Natural killer cell (primary cell): ENCODE data around the gene CAPN15. TPM values are rescaled to one million over a fixed set of nuclear protein-coding genes. Genes with fewer than 3 reads are reported as not detected.

ENCODE experiments used
- ATAC-seq, 3 donors: fragments of 150-1000 bp in 2 of 3; fragments of 200-7000 bp in 1 of 3; cut with Tn5 transposase; 1 replicate in 1 of 3; 2 replicates in 2 of 3; pipeline ENCODE4 v1.10.0; 2021; ENCODE audit warnings: mild to moderate bottlenecking in 2 of 3, moderate library complexity in 2 of 3
- DNase-seq, 2 donors: peaks; one replicate each; pipeline versions ENCODE4 v3.0.0 to v3.0.0-alpha.2; 2013 to 2021; ENCODE audit warnings: mixed read lengths in 1 of 2
- H3K27ac ChIP-seq: one replicate; pipeline ENCODE4 v1.5.1; 2013; ENCODE audit warnings: mild to moderate bottlenecking, low read length
- H3K27me3 ChIP-seq: one replicate; pipeline ENCODE4 v1.6.1; 2013; ENCODE audit warnings: low read length; ENCODE audit not compliant: control insufficient read depth, insufficient read depth
- H3K36me3 ChIP-seq: one replicate; pipeline ENCODE4 v1.6.1; 2013; ENCODE audit warnings: low read length; ENCODE audit not compliant: control insufficient read depth, insufficient read depth
- H3K4me1 ChIP-seq: one replicate; pipeline ENCODE4 v1.6.1; 2013; ENCODE audit warnings: low read length; ENCODE audit not compliant: control insufficient read depth, insufficient read depth
- H3K4me3 ChIP-seq: one replicate; pipeline ENCODE4 v1.5.1; 2013; ENCODE audit warnings: low read length
- H3K9me3 ChIP-seq: one replicate; pipeline ENCODE4 v1.6.1; 2013; ENCODE audit warnings: low read length; ENCODE audit not compliant: control insufficient read depth, insufficient read depth
- H3K27ac Mint-ChIP-seq, 2 donors: one replicate each; pipeline ENCODE4 v1.8.0; 2022; ENCODE audit warnings: mild to moderate bottlenecking in 2 of 2, mixed read lengths in 2 of 2, moderate library complexity in 1 of 2
- H3K27me3 Mint-ChIP-seq, 2 donors: one replicate each; pipeline ENCODE4 v1.8.0; 2022; ENCODE audit warnings: low read depth in 2 of 2, mixed read lengths in 2 of 2
- H3K36me3 Mint-ChIP-seq: one replicate; pipeline ENCODE4 v1.8.0; 2022; ENCODE audit warnings: mixed read lengths
- H3K4me1 Mint-ChIP-seq, 2 donors: one replicate each; pipeline ENCODE4 v1.8.0; 2022; ENCODE audit warnings: mixed read lengths in 2 of 2
- H3K4me3 Mint-ChIP-seq: one replicate; pipeline ENCODE4 v1.8.0; 2022; ENCODE audit warnings: mild to moderate bottlenecking, moderate library complexity, mixed read lengths
- H3K9me3 Mint-ChIP-seq, 2 donors: one replicate each; pipeline ENCODE4 v1.8.0; 2022; ENCODE audit warnings: mixed read lengths in 2 of 2
- CTCF ChIP-seq: fragments of 200-600 bp; IDR thresholded peaks from one replicate; pipeline ENCODE4 v1.8.0; 2022; ENCODE audit warnings: antibody characterized with exemption
- WGBS: methylation state at CpG from one replicate; pipeline ENCODE4 v1.1.7; 2013; ENCODE audit warnings: missing lambda C conversion rate; ENCODE audit not compliant: insufficient coverage; 5-methylcytosine and 5-hydroxymethylcytosine counted together
- intact Hi-C: fragments of 100-400 bp; cut with micrococcal nuclease; formaldehyde crosslinking; loops from one replicate; pipeline ENCODE4 v1.14.2; 2022
- total RNA-seq, 4 donors: library from RNA; stranded (reverse); fragments of 120-200 nt in 1 of 4; gene quantifications; one replicate each; pipeline versions ENCODE4 v1.2.3 to v1.2.4, GENCODE V29; 2013 to 2022

The CAPN15 gene
- total RNA-seq, 3 donors from 2014 or later (not counting 1 experiment from before 2014, with no cell fraction given), result 151 to 275 (median 186) TPM

- Histone ChIP-seq H3K4me3 (no peak overlapping the region), H3K36me3 (peaks cover 19% of the 10 kb centered on the region), H3K27ac (no peak overlapping the region), H3K4me1 (peaks cover 24% of the 10 kb centered on the region), H3K9me3 (no peaks in the 10 kb centered on the region), H3K27me3 (no peaks in the 10 kb centered on the region)
- Mint-ChIP-seq H3K27me3 (no peaks in the 10 kb centered on the region), H3K4me1 (peaks cover 0 to 9% of the 10 kb centered on the region in 2 donors), H3K27ac (no peak overlapping the region), H3K9me3 (no peaks in the 10 kb centered on the region), H3K4me3 (no peak overlapping the region), H3K36me3 (no peaks in the 10 kb centered on the region)
- intact Hi-C loops, result no loop called here
- no peak for TF ChIP-seq CTCF
- DNase-seq (no peak), ATAC-seq (peak in 1 of 3 donors; percentile 24)
- 92% methylated on average over 54 of the region's 54 CpGs for WGBS
Measured at GRCh38 chr16:549544-550263, 22.2 kb downstream of the CAPN15 start.

- ATAC-seq, result no peak
- no peak overlapping the region for H3K4me3 Mint-ChIP-seq
- H3K27ac Mint-ChIP-seq, result no peak overlapping the region
- H3K9me3 Mint-ChIP-seq, result no peaks in the 10 kb centered on the region
- Histone ChIP-seq H3K9me3 (no peaks in the 10 kb centered on the region), H3K27ac (no peak overlapping the region), H3K27me3 (no peaks in the 10 kb centered on the region), H3K36me3 (peaks cover 19% of the 10 kb centered on the region), H3K4me1 (peaks cover 22% of the 10 kb centered on the region), H3K4me3 (no peak overlapping the region)
- WGBS, result 97% methylated on average over 28 of the region's 28 CpGs
- TF ChIP-seq CTCF, result no peak
- H3K36me3 Mint-ChIP-seq, result no peaks in the 10 kb centered on the region
- intact Hi-C loops, result no loop called here
- no peaks in the 10 kb centered on the region for H3K27me3 Mint-ChIP-seq
- peaks cover 0 to 6% of the 10 kb centered on the region in 2 donors for H3K4me1 Mint-ChIP-seq
- no peak for DNase-seq
Measured at GRCh38 chr16:551210-551609, 23.7 kb downstream of the CAPN15 start.

GRCh38 chr16:552171-552570, 24.7 kb downstream of the CAPN15 start:
- ATAC-seq (no peak), DNase-seq (no peak)
- no peak for TF ChIP-seq CTCF
- Histone ChIP-seq H3K27ac (no peak overlapping the region), H3K36me3 (peaks cover 19% of the 10 kb centered on the region), H3K4me1 (peaks cover 12% of the 10 kb centered on the region), H3K27me3 (no peaks in the 10 kb centered on the region), H3K9me3 (no peaks in the 10 kb centered on the region), H3K4me3 (no peak overlapping the region)
- no peaks in the 10 kb centered on the region for H3K4me1 Mint-ChIP-seq
- H3K9me3 Mint-ChIP-seq, result no peaks in the 10 kb centered on the region
- H3K27me3 Mint-ChIP-seq, result no peaks in the 10 kb centered on the region
- no peak overlapping the region for H3K27ac Mint-ChIP-seq
- 94% methylated on average over 35 of the region's 35 CpGs for WGBS
- H3K4me3 Mint-ChIP-seq, result no peak overlapping the region
- intact Hi-C loops, result no loop called here
- no peaks in the 10 kb centered on the region for H3K36me3 Mint-ChIP-seq
